Measurements from ENCODE around the gene STIMATE. TPM values are rescaled to one million over a fixed set of nuclear protein-coding genes. Genes with fewer than 3 reads are reported as not detected.

Gene STIMATE
- polyA plus RNA-seq, 10 donors = 6.8 to 11.3 (median 8.2) TPM

GRCh38 chr3:52843108-52843865, 54.1 kb downstream of the STIMATE start:
- DNase-seq = no peak

GRCh38 chr3:52842424-52842823, 54.9 kb downstream of the STIMATE start:
- no peak for DNase-seq

GRCh38 chr3:52841981-52842340, 55.4 kb downstream of the STIMATE start:
- no peak for DNase-seq

- no peak for DNase-seq
Observed at GRCh38 chr3:52841211-52841980, 56.0 kb downstream of the STIMATE start.

GRCh38 chr3:52839892-52840545, 57.3 kb downstream of the STIMATE start:
- no peak for DNase-seq

- DNase-seq = no peak
Observed at GRCh38 chr3:52839268-52839575, 58.1 kb downstream of the STIMATE start.

- DNase-seq = no peak
Observed at GRCh38 chr3:52838561-52839267, 58.6 kb downstream of the STIMATE start.

GRCh38 chr3:52836986-52837385, 60.4 kb downstream of the STIMATE start:
- DNase-seq = no peak

- DNase-seq = no peak
Observed at GRCh38 chr3:52836471-52836845, 60.9 kb downstream of the STIMATE start.

- DNase-seq = peak; percentile 41 to 68 (median 46)
Observed at GRCh38 chr3:52835766-52836470, 61.4 kb downstream of the STIMATE start.

GRCh38 chr3:52834871-52835501, 62.4 kb downstream of the STIMATE start, which contains the start of gene MUSTN1:
TSS of gene MUSTN1 (minus strand) at chr3:52835019. CDS start at chr3:52834948, 71 bp downstream.
- peak; percentile 54 to 83 (median 62) for DNase-seq

GRCh38 chr3:52833202-52833601, 64.1 kb downstream of the STIMATE start:
- DNase-seq = no peak

- DNase-seq = peak; percentile 52 to 61 (median 59)
Observed at GRCh38 chr3:52831500-52832301, 65.6 kb downstream of the STIMATE start.

GRCh38 chr3:52830535-52831258, 66.7 kb downstream of the STIMATE start, which contains the start of gene ITIH4:
TSS of gene ITIH4 (minus strand) at chr3:52830672. CDS start at chr3:52830642, 30 bp downstream.
- no peak for DNase-seq

- DNase-seq = no peak
Observed at GRCh38 chr3:52829906-52830463, 67.4 kb downstream of the STIMATE start.

GRCh38 chr3:52829482-52829881, 67.9 kb downstream of the STIMATE start:
- DNase-seq = no peak

- DNase-seq = no peak
Observed at GRCh38 chr3:52827866-52828376, 69.4 kb downstream of the STIMATE start.

GRCh38 chr3:52827441-52827840, 69.9 kb downstream of the STIMATE start:
- no peak for DNase-seq

GRCh38 chr3:52824037-52824436, 73.3 kb downstream of the STIMATE start:
- DNase-seq = no peak
